Psoas muscle (tissue), 8 donors: Measurements from ENCODE around the gene ROR2. TPM values are rescaled to one million over a fixed set of nuclear protein-coding genes. Genes with fewer than 3 reads are reported as not detected.

Experiments used
- ATAC-seq, 4 donors: fragments of 200-7000 bp; cut with Tn5 transposase; one replicate each; pipeline ENCODE4 v1.9.1; 2020; ENCODE audit warnings: moderate library complexity in 3 of 4, mild to moderate bottlenecking in 2 of 4
- DNase-seq, 2 donors: peaks; one replicate each; pipeline ENCODE4 v3.0.0-alpha.2; 2020
- H3K27ac ChIP-seq: fragments of 200-600 bp; one replicate; pipeline ENCODE4 v1.8.0; 2022
- H3K27me3 ChIP-seq, 3 donors: fragments of 200-600 bp in 1 of 3; one replicate each; pipeline versions ENCODE4 v1.6.1 to v1.8.0; 2013 to 2022; ENCODE audit warnings: low read length in 2 of 3, mild to moderate bottlenecking in 2 of 3, moderate library complexity in 1 of 3; ENCODE audit not compliant: insufficient read depth in 3 of 3
- H3K36me3 ChIP-seq, 2 donors: fragments of 200-600 bp in 1 of 2; one replicate each; pipeline versions ENCODE4 v1.6.1 to v1.8.0; 2013 to 2022; ENCODE audit warnings: low read depth in 1 of 2, mild to moderate bottlenecking in 1 of 2, moderate library complexity in 1 of 2; ENCODE audit not compliant: insufficient read depth in 1 of 2
- H3K4me1 ChIP-seq: fragments of 200-600 bp; one replicate; pipeline ENCODE4 v1.8.0; 2022
- H3K4me3 ChIP-seq: fragments of 200-600 bp; one replicate; pipeline ENCODE4 v1.8.0; 2022; ENCODE audit warnings: mild to moderate bottlenecking
- H3K9me3 ChIP-seq: fragments of 200-600 bp; one replicate; pipeline ENCODE4 v1.8.0; 2022
- CTCF ChIP-seq: fragments of 200-600 bp; IDR thresholded peaks from one replicate; pipeline ENCODE4 v1.8.0; 2022; ENCODE audit warnings: antibody characterized with exemption
- WGBS, 3 donors: extraction: QIAGEN DNeasy Blood & Tissue Kit; methylation state at CpG; one replicate each; pipeline versions ENCODE4 v1.1.6 to v1.1.7; 2013; 5-methylcytosine and 5-hydroxymethylcytosine counted together
- intact Hi-C, 2 donors: fragments of 100-400 bp; cut with DNase I; formaldehyde crosslinking; loops; one replicate each; pipeline versions ENCODE4 v1.11.0 to v1.14.2; 2022
- polyA plus RNA-seq, 3 donors: library from polyadenylated mRNA; stranded (reverse); fragments of 200-250 nt; gene quantifications; one replicate each; pipeline ENCODE4 v1.2.3, GENCODE V29; 2013
- total RNA-seq, 4 donors: library from RNA; stranded (reverse); fragmentation: NEBNext Ultra II Directional in 2 of 4; extraction: Animal tissue kit (Norgen Biotek cat#: 25700) in 2 of 4; gene quantifications; one replicate each; pipeline versions ENCODE4 v1.2.1 to v1.2.4, GENCODE V29; 2021 to 2023
- donor health status: healthy with polysubstance abuse.
- donor health status: DM: no; HTN: no; CAD: no; lungs with moderate emphysema.
- donor health status: Bipolar disorder and iron deficiency.
- donor health status: healthy.
- donor health status: DM: yes; HTN: yes; CAD: no.
- donor health status: DM: no; HTN: no; CAD: no.
- donor health status: DM: no; HTN: no; CAD: no.
- donor health status: DM: yes; HTN: yes; CAD: no.

The ROR2 gene
- total and polyA plus RNA-seq, 7 donors, result 0.05 to 0.52 (median 0.15) TPM

- H3K4me3 ChIP-seq, result no peak overlapping the region
- no peak for TF ChIP-seq CTCF
- no peak for DNase-seq
- no peaks in the 10 kb centered on the region for H3K9me3 ChIP-seq
- H3K4me1 ChIP-seq, result no peaks in the 10 kb centered on the region
- 81 to 91% (median 88%) methylated on average over 2 of the region's 2 CpGs for WGBS, 3 donors
- no peaks in the 10 kb centered on the region for H3K36me3 ChIP-seq
- no peak for ATAC-seq
- peaks cover 0 to 4% (median 1%) of the 10 kb centered on the region in 3 donors for H3K27me3 ChIP-seq
- no peak overlapping the region for H3K27ac ChIP-seq
- intact Hi-C loops, result no loop called here
Observed at GRCh38 chr9:91764661-91765060, 185.4 kb downstream of the ROR2 start.

DNA sequence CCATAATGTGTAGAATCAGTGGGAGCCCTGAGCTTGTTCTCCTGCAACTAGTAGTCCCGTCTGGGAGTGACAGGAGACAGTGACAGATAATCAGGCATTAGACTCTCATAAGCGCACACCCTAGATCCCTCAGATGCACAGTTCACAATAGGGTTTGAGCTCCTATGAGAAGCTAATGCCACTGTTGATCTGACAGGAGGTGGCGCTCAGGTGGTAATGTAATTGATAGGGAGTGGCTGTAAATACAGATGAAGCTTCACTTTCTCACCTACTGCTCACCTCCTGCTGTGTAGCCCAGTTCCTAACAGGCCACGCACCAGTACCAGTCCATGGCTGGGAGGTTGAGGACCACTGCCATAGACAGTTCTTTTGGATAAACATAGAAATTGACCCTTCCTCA, 188.7 kb downstream of the ROR2 start:
- intact Hi-C loops, result no loop called here
- TF ChIP-seq CTCF, result no peak
- H3K4me3 ChIP-seq, result no peak overlapping the region
- DNase-seq, result no peak
- no peaks in the 10 kb centered on the region for H3K4me1 ChIP-seq
- no peaks in the 10 kb centered on the region for H3K9me3 ChIP-seq
- no peak overlapping the region for H3K27ac ChIP-seq
- WGBS, 3 donors, result 89 to 94% (median 90%) methylated on average over 4 of the region's 4 CpGs
- no peak for ATAC-seq
- H3K27me3 ChIP-seq, result no peaks in the 10 kb centered on the region
- H3K36me3 ChIP-seq, result no peaks in the 10 kb centered on the region

DNA sequence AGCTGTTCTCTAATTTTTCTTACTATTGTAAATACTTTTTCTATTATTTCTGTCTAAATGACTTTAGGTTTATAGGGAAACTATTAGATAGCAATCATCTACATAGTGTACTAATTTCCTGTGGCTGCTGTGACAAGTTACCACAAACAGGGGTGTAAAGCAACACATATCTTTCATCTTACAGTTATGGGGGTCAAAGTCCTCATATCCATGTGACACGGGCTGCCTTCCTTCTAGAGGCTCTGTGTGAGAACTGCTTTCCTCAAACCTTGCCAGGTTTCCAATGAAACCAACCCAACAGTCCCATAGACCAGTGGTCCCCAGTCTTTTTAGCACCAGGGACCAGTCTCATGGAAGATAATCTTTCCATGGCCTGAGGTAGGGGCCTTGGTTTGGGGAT, 189.1 kb downstream of the ROR2 start:
- intact Hi-C loops, result no loop called here

GRCh38 chr9:91758491-91758981, 191.5 kb downstream of the ROR2 start:
- Histone ChIP-seq H3K4me1 (no peaks in the 10 kb centered on the region), H3K36me3 (no peaks in the 10 kb centered on the region), H3K4me3 (no peak overlapping the region), H3K27me3 (no peaks in the 10 kb centered on the region), H3K9me3 (no peaks in the 10 kb centered on the region), H3K27ac (no peak overlapping the region)
- 36 to 60% (median 56%) methylated on average over 5 of the region's 5 CpGs for WGBS, 3 donors
- intact Hi-C loops, result no loop called here
- ATAC-seq, result no peak
- no peak for TF ChIP-seq CTCF
- no peak for DNase-seq

More for the DNA sequence above, 189.1 kb downstream of the ROR2 start:
- no peak overlapping the region for H3K27ac ChIP-seq
- no peaks in the 10 kb centered on the region for H3K27me3 ChIP-seq
- WGBS, 3 donors, result 63 to 78% (median 71%) methylated on average over 1 of the region's 1 CpG
- H3K4me3 ChIP-seq, result no peak overlapping the region
- H3K4me1 ChIP-seq, result no peaks in the 10 kb centered on the region
- no peaks in the 10 kb centered on the region for H3K9me3 ChIP-seq
- no peak for ATAC-seq
- no peak for TF ChIP-seq CTCF
- DNase-seq, result no peak
- H3K36me3 ChIP-seq, result no peaks in the 10 kb centered on the region

DNA sequence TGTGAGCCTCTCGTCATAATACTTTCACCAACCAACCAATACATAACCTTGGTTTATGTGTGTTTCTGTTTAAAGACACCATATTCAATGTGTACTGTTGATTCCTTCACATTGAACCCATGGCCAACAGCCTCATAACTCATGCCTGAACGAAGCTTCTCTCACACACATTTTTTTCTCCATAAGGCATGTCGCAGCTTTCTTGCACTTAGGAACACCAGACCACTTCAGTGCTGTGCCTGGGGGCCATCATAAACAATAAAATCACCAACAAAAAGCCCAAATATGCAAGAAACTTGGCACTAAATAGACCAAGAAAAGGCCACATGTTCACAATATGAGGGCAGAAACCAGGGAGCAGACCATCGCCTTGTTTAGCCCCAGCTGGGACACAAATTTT, 192.2 kb downstream of the ROR2 start:
- no peaks in the 10 kb centered on the region for H3K9me3 ChIP-seq
- intact Hi-C loops, result no loop called here
- DNase-seq (no peak), ATAC-seq (no peak)
- TF ChIP-seq CTCF, result no peak
- no peak overlapping the region for H3K4me3 ChIP-seq
- H3K4me1 ChIP-seq, result no peaks in the 10 kb centered on the region
- WGBS, 3 donors, result 76 to 83% (median 78%) methylated on average over 4 of the region's 4 CpGs
- no peaks in the 10 kb centered on the region for H3K27me3 ChIP-seq
- no peaks in the 10 kb centered on the region for H3K36me3 ChIP-seq
- H3K27ac ChIP-seq, result no peak overlapping the region
